A673 (cell line): ENCODE results near the gene FRMD4A. TPM values are rescaled to one million over a fixed set of nuclear protein-coding genes. Genes with fewer than 3 reads are reported as not detected.

Experiments used
- BruUV-seq: library from RNA; stranded (reverse); fragments of 400-500 nt; replicated peaks from 2 replicates; lab custom pipeline; 2021; lab: Mats Ljungman, UMichigan
- CTCF ChIA-PET: fragments of 300-600 bp; sonication (Branson Sonifier 250); formaldehyde crosslinking; loops from one replicate; lab custom pipeline; 2022; ENCODE audit warnings: antibody characterized with exemption; lab: Charles Lee
- POLR2A ChIA-PET: fragments of 300-600 bp; sonication (Branson Sonifier 250); formaldehyde crosslinking; loops from one replicate; lab custom pipeline; 2022; ENCODE audit warnings: antibody characterized with exemption; ENCODE audit not compliant: low non-redundant PET; lab: Charles Lee
- DNase-seq: peaks from one replicate; pipeline ENCODE4 v3.0.0-alpha.2; 2015; ENCODE audit warnings: low spot score
- H3K27ac ChIP-seq: fragments of 200-600 bp; sonication (generic); 2 replicates; pipeline ENCODE4 v1.5.1; 2016; ENCODE audit warnings: mixed run types, low read depth, mild to moderate bottlenecking, mixed read lengths, antibody characterized with exemption, low read length; ENCODE audit not compliant: poor library complexity, severe bottlenecking
- H3K27me3 ChIP-seq: fragments of 200-600 bp; sonication (generic); replicated peaks from 2 replicates; pipeline ENCODE4 v1.6.1; 2017; ENCODE audit warnings: mixed run types, low read depth, mild to moderate bottlenecking, mixed read lengths, antibody characterized with exemption, low read length; ENCODE audit not compliant: insufficient read depth, poor library complexity
- H3K36me3 ChIP-seq: fragments of 200-600 bp; sonication (generic); 2 replicates; pipeline ENCODE4 v1.6.1; 2016; ENCODE audit warnings: mixed run types, mild to moderate bottlenecking, mixed read lengths, antibody characterized with exemption, low read length; ENCODE audit not compliant: insufficient read depth, poor library complexity, severe bottlenecking
- H3K4me1 ChIP-seq: fragments of 200-600 bp; sonication (generic); 2 replicates; pipeline ENCODE4 v1.6.1; 2017; ENCODE audit warnings: mixed run types, mild to moderate bottlenecking, mixed read lengths, antibody characterized with exemption, low read length; ENCODE audit not compliant: insufficient read depth, poor library complexity, severe bottlenecking
- H3K4me3 ChIP-seq: fragments of 200-600 bp; sonication (generic); 2 replicates; pipeline ENCODE4 v1.5.1; 2016; ENCODE audit warnings: low read depth, mixed run types, mild to moderate bottlenecking, mixed read lengths, low read length; ENCODE audit not compliant: poor library complexity, severe bottlenecking
- H3K9me3 ChIP-seq: fragments of 200-600 bp; sonication (generic); 2 replicates; pipeline ENCODE4 v1.6.1; 2016; ENCODE audit warnings: mixed run types, low read depth, mild to moderate bottlenecking, mixed read lengths, antibody characterized with exemption, low read length; ENCODE audit not compliant: poor library complexity, severe bottlenecking
- CTCF ChIP-seq: fragments of 300-800, 200-600 bp; sonication (generic); conservative IDR thresholded peaks from 2 replicates; pipeline ENCODE4 v1.5.1; 2017; ENCODE audit warnings: low read depth, mild to moderate bottlenecking, antibody characterized with exemption, low read length, moderate library complexity, mixed read lengths
- EZH2 ChIP-seq: fragments of 200-600 bp; sonication (generic); IDR thresholded peaks from 2 replicates; pipeline ENCODE4 v1.6.1; 2017; ENCODE audit warnings: borderline replicate concordance, low read depth, mild to moderate bottlenecking, mixed read lengths, antibody characterized with exemption, low read length; ENCODE audit not compliant: poor library complexity, severe bottlenecking
- intact Hi-C: fragments of 100-400 bp; cut with micrococcal nuclease; formaldehyde crosslinking; loops from one replicate; pipeline ENCODE4 v1.10.0; 2022; ENCODE audit not compliant: unreplicated experiment
- total RNA-seq: library from RNA; stranded (reverse); gene quantifications from 2 replicates; pipeline ENCODE4 v1.2.3, GENCODE V29; 2021

The FRMD4A gene
- total RNA-seq, 1 experiment from 2014 or later, result 26.3 TPM

- Histone ChIP-seq H3K27me3 (no peaks in the 10 kb centered on the region), H3K4me1 (peaks cover 7% of the 10 kb centered on the region), H3K4me3 (no peak overlapping the region), H3K36me3 (no peaks in the 10 kb centered on the region), H3K9me3 (no peaks in the 10 kb centered on the region), H3K27ac (no peak overlapping the region)
- POLR2A ChIA-PET, result no interaction called here
- DNase-seq, result no peak
- intact Hi-C loops, result no loop called here
- TF ChIP-seq EZH2, result no peak
- CTCF ChIA-PET, result no interaction called here
- BruUV-seq, result no TSS peak
These were observed 539.2 kb downstream of the FRMD4A start for GRCh38 chr10:13791483-13791882.

GRCh38 chr10:13790196-13790595 is 540.5 kb downstream of the FRMD4A start:
- H3K27me3 ChIP-seq, result no peaks in the 10 kb centered on the region
- no peak overlapping the region for H3K27ac ChIP-seq
- no peak for TF ChIP-seq CTCF
- TF ChIP-seq EZH2, result no peak
- no peak for DNase-seq
- POLR2A ChIA-PET, result no interaction called here
- CTCF ChIA-PET, result no interaction called here
- H3K4me1 ChIP-seq, result peaks cover 7% of the 10 kb centered on the region
- no peaks in the 10 kb centered on the region for H3K36me3 ChIP-seq
- no peaks in the 10 kb centered on the region for H3K9me3 ChIP-seq
- BruUV-seq, result no TSS peak
- intact Hi-C loops, result no loop called here
- H3K4me3 ChIP-seq, result no peak overlapping the region

DNA sequence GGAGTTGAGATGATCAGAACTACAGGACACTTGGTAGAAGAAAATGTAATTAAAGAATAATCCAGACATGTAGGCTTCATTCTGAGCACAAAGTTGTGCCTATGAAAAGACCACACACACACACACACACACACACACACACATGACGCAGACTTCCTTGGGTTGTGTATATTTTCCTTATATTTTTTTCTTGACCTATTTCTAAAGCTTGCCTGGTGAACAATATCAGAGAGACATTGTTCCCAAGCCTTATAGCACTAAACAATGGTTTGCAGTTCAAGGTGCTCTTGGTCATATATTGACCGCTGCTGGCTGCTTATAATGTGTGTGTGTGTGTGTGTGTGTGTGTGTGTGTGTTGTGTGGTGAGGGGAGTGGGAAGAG is 541.3 kb downstream of the FRMD4A start:
- H3K4me3 ChIP-seq, result no peak overlapping the region
- H3K9me3 ChIP-seq, result no peaks in the 10 kb centered on the region
- no peak for TF ChIP-seq EZH2
- no peak for TF ChIP-seq CTCF
- DNase-seq, result no peak
- no TSS peak for BruUV-seq
- CTCF ChIA-PET, result no interaction called here
- intact Hi-C loops, result loop anchor here (5.0 kb wide), 3 partner anchors 303 to 688 kb away; no protein-coding TSS in a partner anchor
- POLR2A ChIA-PET, result interaction anchor here (0.7 kb wide), 1 partner anchor 385 kb away, joined by 3 read pairs; no protein-coding TSS in a partner anchor
- no peak overlapping the region for H3K27ac ChIP-seq
- H3K27me3 ChIP-seq, result no peaks in the 10 kb centered on the region
- no peaks in the 10 kb centered on the region for H3K36me3 ChIP-seq
- H3K4me1 ChIP-seq, result peaks cover 7% of the 10 kb centered on the region
